D721Med (cell line): ENCODE data around the gene VPS13D.

Experiments used
- DNase-seq: peaks from one replicate; pipeline ENCODE4 v3.0.0; 2011; ENCODE audit warnings: low spot score; ENCODE audit not compliant: insufficient read length
- FAIRE-seq: peaks from 2 replicates; lab custom pipeline; 2011; peaks lifted over from hg19 to GRCh38; lab: Jason Lieb, UNC
- CTCF ChIP-seq: IDR thresholded peaks from 2 replicates; pipeline ENCODE4 v1.5.1; 2012; ENCODE audit warnings: mild to moderate bottlenecking, control low read depth; ENCODE audit not compliant: insufficient read depth; ENCODE audit errors: missing control alignments

VPS13D gene

DNA sequence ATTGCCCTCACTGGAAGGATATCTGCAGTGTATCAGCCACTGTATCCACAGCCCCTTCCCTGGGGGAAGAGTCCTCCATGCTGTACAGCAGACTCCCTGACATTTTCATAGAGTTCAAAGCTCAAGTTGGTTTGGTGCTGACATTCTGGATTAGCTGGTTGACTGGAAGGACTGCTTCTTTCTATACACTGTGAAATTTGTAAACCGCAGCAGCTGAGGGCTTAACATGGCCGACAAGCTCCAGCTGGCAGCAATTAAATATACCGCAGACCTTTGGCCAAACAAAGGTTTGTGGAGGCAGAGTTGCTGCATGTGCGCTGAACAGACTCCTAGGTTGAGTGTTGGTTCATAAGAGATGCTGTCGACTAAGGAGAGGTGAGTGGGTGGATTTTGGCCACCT lies 261.8 kb downstream of the VPS13D start:
- no peak for TF ChIP-seq CTCF
- FAIRE-seq (no peak), DNase-seq (no peak)

DNA sequence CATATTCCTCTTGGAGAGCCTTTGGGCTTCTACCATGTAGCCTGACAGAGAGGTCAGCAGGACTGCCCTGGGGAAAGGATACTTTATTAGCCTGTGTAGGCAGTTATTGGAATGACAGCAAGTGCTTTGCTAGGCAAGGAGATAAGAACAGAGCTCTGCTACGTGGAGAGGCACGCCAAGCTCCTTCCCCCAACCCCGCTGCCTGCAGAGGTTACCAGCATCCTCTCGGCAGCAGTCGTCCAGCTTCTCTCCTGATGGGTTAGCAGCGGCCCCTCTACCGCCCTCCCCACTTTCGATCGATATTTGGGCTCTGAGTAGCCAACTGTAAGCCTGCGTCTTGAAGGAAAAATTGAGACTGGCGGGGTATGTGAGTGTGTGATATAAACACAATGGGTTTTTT lies 265.9 kb downstream of the VPS13D start:
- no peak for TF ChIP-seq CTCF
- DNase-seq (no peak), FAIRE-seq (no peak)

DNA sequence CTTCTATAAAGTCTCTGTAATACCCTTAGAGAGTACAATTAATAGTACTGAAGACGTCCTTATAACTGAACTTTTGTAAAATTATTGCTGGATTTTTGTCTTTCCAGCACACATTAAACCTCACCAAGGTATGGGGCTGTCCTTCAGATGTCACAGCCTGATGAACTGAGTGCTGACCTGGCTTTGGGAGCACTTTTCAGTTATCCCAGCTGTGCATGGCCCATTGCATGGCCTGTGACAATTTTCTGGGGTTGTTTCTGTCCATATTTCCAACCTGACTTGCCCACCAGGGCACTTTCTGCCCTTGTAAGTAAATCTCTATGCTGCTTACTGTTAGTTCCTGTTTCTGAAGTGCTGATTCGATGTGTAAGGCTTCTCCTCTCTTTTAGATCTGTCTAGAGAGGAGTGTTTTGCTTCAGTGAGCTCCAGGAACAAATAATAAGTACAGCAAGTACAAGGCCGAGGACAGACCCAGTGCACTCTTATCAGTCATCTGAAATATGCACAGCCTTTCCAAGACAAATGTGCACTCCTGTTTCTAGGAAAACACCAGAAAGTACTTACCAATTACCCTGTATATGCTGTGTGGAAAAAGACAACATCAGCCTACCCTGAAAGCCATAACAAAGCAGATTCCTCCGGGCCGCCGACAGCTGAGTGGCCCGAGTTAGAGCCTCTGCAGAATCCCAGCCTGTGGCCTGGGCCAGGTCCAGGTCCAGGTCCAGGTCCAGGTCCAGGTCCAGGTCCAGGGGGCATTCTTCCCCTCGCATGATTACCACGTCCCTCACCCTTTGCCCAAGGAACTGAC lies 266.5 kb downstream of the VPS13D start:
- DNase-seq (no peak), FAIRE-seq (no peak)
- TF ChIP-seq CTCF = no peak

- FAIRE-seq (no peak), DNase-seq (no peak)
- no peak for TF ChIP-seq CTCF
Observed at GRCh38 chr1:12499539-12500240, 269.9 kb downstream of the VPS13D start.

DNA sequence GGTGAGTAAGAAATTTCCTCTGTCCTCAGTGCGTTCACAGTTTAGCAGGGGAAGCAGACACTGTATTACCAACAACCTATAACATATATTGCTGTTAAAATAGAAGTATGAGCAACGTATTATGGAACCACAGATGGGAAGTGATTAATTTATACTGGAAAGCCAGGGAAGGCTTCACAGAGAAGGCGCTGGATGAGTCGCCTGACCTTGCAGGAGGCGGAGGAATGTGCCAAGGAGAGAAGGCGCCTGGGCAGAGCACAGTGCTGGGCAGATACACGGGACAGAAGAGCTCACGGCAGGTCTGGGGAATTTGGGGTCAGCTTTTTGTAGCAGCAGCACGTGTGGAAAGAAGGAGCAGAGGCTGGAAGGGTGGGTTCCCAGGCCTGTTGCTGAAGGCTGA lies 271.8 kb downstream of the VPS13D start:
- FAIRE-seq = no peak
- no peak for TF ChIP-seq CTCF
- no peak for DNase-seq

DNA sequence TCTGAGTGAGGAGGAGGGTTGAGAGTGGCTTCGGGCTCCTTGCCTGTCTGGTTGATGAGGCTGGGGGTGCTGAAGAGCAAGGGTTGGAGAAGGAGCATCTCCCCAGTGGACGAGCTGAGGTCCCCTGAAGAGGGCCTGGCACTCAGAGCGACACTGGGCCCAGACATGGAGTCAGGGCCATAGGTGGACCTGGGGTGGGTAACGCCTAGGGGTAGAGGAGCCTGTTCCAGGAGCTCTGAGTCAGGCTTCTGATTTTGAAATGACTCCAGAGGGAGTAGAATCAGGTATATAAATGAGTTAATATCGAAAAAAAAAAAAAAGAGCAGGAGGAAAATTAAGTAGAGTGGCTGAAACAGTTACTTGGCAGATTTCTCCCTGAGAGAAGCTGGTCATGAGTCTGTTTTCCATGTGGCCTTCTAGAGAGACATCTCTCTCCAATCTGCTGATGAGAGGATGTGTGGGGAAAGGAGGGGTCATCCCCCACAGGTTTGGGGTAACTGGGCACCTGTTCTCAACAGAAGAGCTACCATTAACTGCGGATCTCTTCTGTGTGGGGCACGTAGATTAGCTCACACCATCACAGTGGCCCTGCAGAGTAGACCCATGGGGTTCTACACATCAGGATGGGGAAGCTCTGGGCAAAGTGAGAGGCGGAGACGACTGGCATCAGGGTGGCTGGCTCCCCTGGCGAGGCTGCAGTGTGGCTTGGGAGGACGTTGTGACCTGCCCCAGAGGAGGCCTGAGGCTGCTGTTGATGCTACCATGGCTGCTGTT lies 272.7 kb downstream of the VPS13D start:
- DNase-seq = no peak
- no peak for FAIRE-seq
- no peak for TF ChIP-seq CTCF
